H9 (cell line): ENCODE data around the gene SEBOX. TPM values are rescaled to one million over a fixed set of nuclear protein-coding genes. Genes with fewer than 3 reads are reported as not detected.

Experiments used
- DNase-seq: peaks from one replicate; pipeline ENCODE4 v3.0.0-alpha.2; 2017
- H2AFZ ChIP-seq: one replicate; pipeline ENCODE4 v1.6.1; 2013; ENCODE audit warnings: mild to moderate bottlenecking, low read length, control low read depth, moderate library complexity
- H2AK5ac ChIP-seq: 2 replicates; pipeline ENCODE4 v1.6.1; 2013; ENCODE audit warnings: low read length, control low read depth, mixed read lengths; ENCODE audit not compliant: insufficient read length
- H2BK120ac ChIP-seq: one replicate; pipeline ENCODE4 v1.6.1; 2013; ENCODE audit warnings: low read depth, mild to moderate bottlenecking, low read length, control low read depth, inconsistent platforms; ENCODE audit not compliant: poor library complexity, severe bottlenecking
- H2BK12ac ChIP-seq: 2 replicates; pipeline ENCODE4 v1.6.1; 2013; ENCODE audit warnings: low read length, control low read depth, mixed read lengths, low read depth; ENCODE audit not compliant: insufficient read length
- H2BK15ac ChIP-seq: 2 replicates; pipeline ENCODE4 v1.6.1; 2013; ENCODE audit warnings: low read depth, low read length, control low read depth
- H2BK20ac ChIP-seq: one replicate; pipeline ENCODE4 v1.6.1; 2013; ENCODE audit warnings: low read depth, mild to moderate bottlenecking, low read length, control low read depth, inconsistent platforms; ENCODE audit not compliant: poor library complexity, severe bottlenecking
- H2BK5ac ChIP-seq: 2 replicates; pipeline ENCODE4 v1.6.1; 2013; ENCODE audit warnings: low read length, control low read depth, mixed read lengths; ENCODE audit not compliant: insufficient read length
- H3K14ac ChIP-seq: 2 replicates; pipeline ENCODE4 v1.6.1; 2013; ENCODE audit warnings: low read length, control low read depth; ENCODE audit not compliant: insufficient read depth
- H3K18ac ChIP-seq: 2 replicates; pipeline ENCODE4 v1.6.1; 2013; ENCODE audit warnings: low read depth, mild to moderate bottlenecking, mixed read lengths, low read length, control low read depth; ENCODE audit not compliant: insufficient read length
- H3K23ac ChIP-seq: 2 replicates; pipeline ENCODE4 v1.6.1; 2013; ENCODE audit warnings: low read length, control low read depth, mixed read lengths, low read depth; ENCODE audit not compliant: insufficient read length
- H3K23me2 ChIP-seq: 2 replicates; pipeline ENCODE4 v1.6.1; 2013; ENCODE audit warnings: low read depth, mild to moderate bottlenecking, mixed read lengths, low read length, control low read depth; ENCODE audit not compliant: insufficient read length, poor library complexity, severe bottlenecking
- H3K27ac ChIP-seq: 2 replicates; pipeline ENCODE4 v1.5.1; 2013; ENCODE audit warnings: low read length, control low read depth, mixed read lengths, low read depth; ENCODE audit not compliant: insufficient read length
- H3K27me3 ChIP-seq: 2 replicates; pipeline ENCODE4 v1.6.1; 2013; ENCODE audit warnings: low read length, control low read depth, inconsistent platforms; ENCODE audit not compliant: insufficient read depth
- H3K4ac ChIP-seq: 2 replicates; pipeline ENCODE4 v1.6.1; 2013; ENCODE audit warnings: low read depth, mild to moderate bottlenecking, control low read depth, inconsistent platforms, low read length, moderate library complexity
- H3K4me1 ChIP-seq: 2 replicates; pipeline ENCODE4 v1.6.1; 2013; ENCODE audit warnings: low read length, control low read depth, inconsistent platforms; ENCODE audit not compliant: insufficient read depth
- H3K4me2 ChIP-seq: 2 replicates; pipeline ENCODE4 v1.6.1; 2013; ENCODE audit warnings: low read length, control low read depth, mixed read lengths; ENCODE audit not compliant: insufficient read length, insufficient read depth
- H3K56ac ChIP-seq: 2 replicates; pipeline ENCODE4 v1.6.1; 2013; ENCODE audit warnings: low read depth, mild to moderate bottlenecking, mixed read lengths, low read length, control low read depth; ENCODE audit not compliant: insufficient read length
- H3K79me1 ChIP-seq: 2 replicates; pipeline ENCODE4 v1.6.1; 2013; ENCODE audit warnings: low read depth, mild to moderate bottlenecking, moderate library complexity, low read length, control low read depth, inconsistent platforms; ENCODE audit not compliant: insufficient read depth, poor library complexity, severe bottlenecking
- H3K79me2 ChIP-seq: 2 replicates; pipeline ENCODE4 v1.6.1; 2013; ENCODE audit warnings: low read length, control low read depth, inconsistent platforms; ENCODE audit not compliant: insufficient read depth
- H3K9ac ChIP-seq: 2 replicates; pipeline ENCODE4 v1.6.1; 2013; ENCODE audit warnings: low read length, control low read depth, mixed read lengths; ENCODE audit not compliant: insufficient read length; ENCODE audit errors: extremely low read depth
- H3K9me3 ChIP-seq: one replicate; pipeline ENCODE4 v1.6.1; 2013; ENCODE audit warnings: low read depth, low read length, inconsistent platforms; ENCODE audit not compliant: control insufficient read depth
- H3T11ph ChIP-seq: one replicate; pipeline ENCODE4 v1.6.1; 2013; ENCODE audit warnings: mild to moderate bottlenecking, low read length, control low read depth, inconsistent platforms
- H4K20me1 ChIP-seq: one replicate; pipeline ENCODE4 v1.6.1; 2013; ENCODE audit not compliant: control insufficient read depth, insufficient read length, insufficient read depth
- H4K5ac ChIP-seq: 2 replicates; pipeline ENCODE4 v1.6.1; 2013; ENCODE audit warnings: low read depth, mild to moderate bottlenecking, mixed read lengths, low read length, control low read depth; ENCODE audit not compliant: insufficient read length
- H4K8ac ChIP-seq: replicated peaks from 2 replicates; pipeline ENCODE4 v1.6.1; 2013; ENCODE audit warnings: low read length, control low read depth, mixed read lengths, low read depth; ENCODE audit not compliant: insufficient read length
- H4K91ac ChIP-seq: 2 replicates; pipeline ENCODE4 v1.6.1; 2013; ENCODE audit warnings: low read depth, mild to moderate bottlenecking, moderate library complexity, mixed read lengths, low read length, control low read depth; ENCODE audit not compliant: insufficient read length
- H3K27ac Mint-ChIP-seq, 3 experiments: 2 replicates in 2 of 3; 3 replicates in 1 of 3; pipeline ENCODE4 v1.8.0; 2020 to 2021; ENCODE audit warnings: mixed read lengths in 3 of 3, mild to moderate bottlenecking in 1 of 3, moderate library complexity in 1 of 3
- H3K27me3 Mint-ChIP-seq: 2 replicates; pipeline ENCODE4 v1.8.0; 2021; ENCODE audit warnings: low read depth, mild to moderate bottlenecking, moderate library complexity, mixed read lengths
- H3K36me3 Mint-ChIP-seq, 3 experiments: 2 replicates in 2 of 3; 3 replicates in 1 of 3; pipeline ENCODE4 v1.8.0; 2020 to 2021; ENCODE audit warnings: low read depth in 3 of 3, mixed read lengths in 3 of 3; ENCODE audit not compliant: insufficient read depth in 1 of 3
- H3K4me1 Mint-ChIP-seq, 2 experiments: 2 replicates each; pipeline ENCODE4 v1.8.0; 2020; ENCODE audit warnings: mixed read lengths in 2 of 2
- H3K4me3 Mint-ChIP-seq, 2 experiments: 2 replicates in 1 of 2; 3 replicates in 1 of 2; pipeline ENCODE4 v1.8.0; 2020 to 2021; ENCODE audit warnings: mild to moderate bottlenecking in 2 of 2, mixed read lengths in 2 of 2, moderate library complexity in 1 of 2
- H3K9me3 Mint-ChIP-seq, 2 experiments: 2 replicates in 1 of 2; 3 replicates in 1 of 2; pipeline ENCODE4 v1.8.0; 2020; ENCODE audit warnings: mild to moderate bottlenecking in 2 of 2, mixed read lengths in 2 of 2, moderate library complexity in 1 of 2
- WGBS: extraction: QIAGEN DNeasy Blood & Tissue Kit; methylation state at CpG from one replicate; pipeline ENCODE4 v1.1.7; 2013; ENCODE audit warnings: missing lambda C conversion rate, low lambda C conversion rate, mixed read lengths; ENCODE audit not compliant: insufficient read length; ENCODE audit errors: extremely low coverage; 5-methylcytosine and 5-hydroxymethylcytosine counted together
- total RNA-seq: library from RNA; stranded (reverse); gene quantifications from 2 replicates; pipeline ENCODE4 v1.2.1, GENCODE V29; 2021
- TF ChIP-seq, protein P1 (sequence below): fragments of 200-600 bp; sonication (generic); conservative IDR thresholded peaks from 3 replicates; pipeline ENCODE4 v1.8.0; 2021; ENCODE audit warnings: antibody characterized with exemption, mild to moderate bottlenecking

Gene SEBOX
- total RNA-seq, 1 experiment from 2014 or later = not detected

DNA sequence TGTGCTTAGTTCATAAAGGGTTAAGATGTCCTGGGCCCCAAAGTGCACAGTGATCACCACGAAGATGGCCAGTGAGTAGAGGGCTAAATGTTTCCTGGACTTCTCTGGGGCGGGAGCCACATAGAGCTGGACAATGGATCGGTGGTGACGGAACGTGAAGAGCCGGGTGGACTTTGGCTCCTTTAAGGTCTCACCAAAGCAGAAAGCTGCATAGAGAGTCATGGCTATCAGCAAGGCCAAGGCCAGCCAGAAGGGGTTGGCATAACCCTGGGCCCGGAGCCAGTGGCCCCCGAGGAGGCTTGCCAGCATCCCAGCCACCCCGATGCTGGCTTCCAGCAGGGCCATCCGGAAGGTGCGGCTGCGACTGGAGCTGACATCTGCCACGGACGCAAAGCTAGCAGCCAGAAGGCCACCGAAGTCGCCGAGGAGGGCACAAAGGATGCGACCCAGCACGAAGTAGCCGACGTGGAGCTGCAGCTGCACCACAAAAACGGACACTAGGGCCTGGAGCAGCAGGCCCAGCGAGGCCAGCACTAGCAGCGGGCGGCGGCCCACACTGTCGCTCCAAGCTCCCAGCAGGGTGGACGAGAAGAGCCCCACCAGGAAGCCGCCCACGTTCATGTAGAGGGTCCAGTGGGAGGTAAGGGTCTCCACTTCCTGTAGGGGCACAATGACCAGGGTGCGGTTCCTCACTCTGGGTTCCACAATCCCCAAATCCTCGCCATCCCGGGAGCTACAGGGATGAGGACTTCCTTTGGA, 40.0 kb upstream of the SEBOX start:
- Mint-ChIP-seq H3K27ac (peak overlapping the region in 1 of 3 experiments; percentile 88; a peak in 1 of 7 replicates), H3K27me3 (peaks cover 59% of the 10 kb centered on the region), H3K4me3 (peak overlapping the region; percentile 68 to 81), H3K4me1 (peaks cover 61 to 66% of the 10 kb centered on the region in 2 experiments), H3K36me3 (peaks cover 0 to 6% (median 0%) of the 10 kb centered on the region in 3 experiments; a peak in 2 of 7 replicates), H3K9me3 (no peaks in the 10 kb centered on the region)
- Histone ChIP-seq H4K91ac (no peak overlapping the region), H2BK20ac (no peak overlapping the region), H3K4ac (no peak overlapping the region), H3K56ac (no peak overlapping the region), H2BK120ac (no peak overlapping the region), H3K27me3 (no peaks in the 10 kb centered on the region; the same call in 1 of the 2 replicates), H3K18ac (peak overlapping the region; percentile 41), H2BK5ac (no peak overlapping the region), H3K4me1 (peaks cover 15% of the 10 kb centered on the region; the same call in 1 of the 2 replicates), H3K27ac (no peak overlapping the region), H3K9ac (peak overlapping the region; percentile 29), H3K79me1 (no peaks in the 10 kb centered on the region), H3K14ac (peak overlapping the region; percentile 46), H3K23me2 (peaks cover 9% of the 10 kb centered on the region), H2BK15ac (no peak overlapping the region), H3K4me2 (peak overlapping the region; percentile 39), H3T11ph (no peak overlapping the region), H4K5ac (no peak overlapping the region), H2AFZ (no peak overlapping the region), H3K23ac (no peak overlapping the region), H3K9me3 (no peaks in the 10 kb centered on the region), H4K8ac (no peak overlapping the region), H2AK5ac (no peak overlapping the region), H2BK12ac (no peak overlapping the region), H3K79me2 (no peaks in the 10 kb centered on the region), H4K20me1 (no peaks in the 10 kb centered on the region)
- WGBS = no CpG with 5 or more reads among the region's 33 CpGs
- TF ChIP-seq, protein P1, sequence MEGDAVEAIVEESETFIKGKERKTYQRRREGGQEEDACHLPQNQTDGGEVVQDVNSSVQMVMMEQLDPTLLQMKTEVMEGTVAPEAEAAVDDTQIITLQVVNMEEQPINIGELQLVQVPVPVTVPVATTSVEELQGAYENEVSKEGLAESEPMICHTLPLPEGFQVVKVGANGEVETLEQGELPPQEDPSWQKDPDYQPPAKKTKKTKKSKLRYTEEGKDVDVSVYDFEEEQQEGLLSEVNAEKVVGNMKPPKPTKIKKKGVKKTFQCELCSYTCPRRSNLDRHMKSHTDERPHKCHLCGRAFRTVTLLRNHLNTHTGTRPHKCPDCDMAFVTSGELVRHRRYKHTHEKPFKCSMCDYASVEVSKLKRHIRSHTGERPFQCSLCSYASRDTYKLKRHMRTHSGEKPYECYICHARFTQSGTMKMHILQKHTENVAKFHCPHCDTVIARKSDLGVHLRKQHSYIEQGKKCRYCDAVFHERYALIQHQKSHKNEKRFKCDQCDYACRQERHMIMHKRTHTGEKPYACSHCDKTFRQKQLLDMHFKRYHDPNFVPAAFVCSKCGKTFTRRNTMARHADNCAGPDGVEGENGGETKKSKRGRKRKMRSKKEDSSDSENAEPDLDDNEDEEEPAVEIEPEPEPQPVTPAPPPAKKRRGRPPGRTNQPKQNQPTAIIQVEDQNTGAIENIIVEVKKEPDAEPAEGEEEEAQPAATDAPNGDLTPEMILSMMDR = no peak
- DNase-seq = peak; percentile 60
